H1 (cell line): ENCODE data around the gene PCDHB6. TPM values are rescaled to one million over a fixed set of nuclear protein-coding genes. Genes with fewer than 3 reads are reported as not detected.

ENCODE experiments used
- CTCF ChIA-PET: fragments of 300-600 bp; sonication (Branson Sonifier 250); formaldehyde crosslinking; loops from one replicate; lab custom pipeline; 2021; ENCODE audit not compliant: partially characterized antibody; lab: Charles Lee
- POLR2A ChIA-PET: fragments of 300-600 bp; sonication (Branson Sonifier 250); formaldehyde crosslinking; loops from one replicate; lab custom pipeline; 2021; ENCODE audit warnings: inconsistent platforms; ENCODE audit not compliant: partially characterized antibody; lab: Charles Lee
- DNase-seq, 2 experiments: peaks; one replicate each; pipeline versions ENCODE4 v3.0.0 to v3.0.0-alpha.2; 2010 to 2022; ENCODE audit warnings: low spot score in 2 of 2, low read depth in 1 of 2, mixed read lengths in 1 of 2
- FAIRE-seq: peaks from 2 replicates; lab custom pipeline; 2011; peaks lifted over from hg19 to GRCh38; lab: Jason Lieb, UNC
- H2AFZ ChIP-seq: 2 replicates; pipeline ENCODE4 v1.8.1; 2012; ENCODE audit warnings: low read length, inconsistent platforms
- H2AK5ac ChIP-seq: 2 replicates; pipeline ENCODE4 v1.6.1; 2013; ENCODE audit warnings: low read depth, low read length
- H2BK120ac ChIP-seq: replicated peaks from 2 replicates; pipeline ENCODE3; 2013; ENCODE audit warnings: low read depth, low read length, inconsistent platforms
- H2BK12ac ChIP-seq: 2 replicates; pipeline ENCODE4 v1.6.1; 2013; ENCODE audit warnings: low read depth, low read length
- H2BK15ac ChIP-seq: 2 replicates; pipeline ENCODE4 v1.6.1; 2013; ENCODE audit warnings: low read length
- H2BK20ac ChIP-seq: 2 replicates; pipeline ENCODE4 v1.6.1; 2013; ENCODE audit warnings: low read length
- H2BK5ac ChIP-seq: 2 replicates; pipeline ENCODE4 v1.6.1; 2013; ENCODE audit warnings: low read depth, low read length
- H3K14ac ChIP-seq: 2 replicates; pipeline ENCODE4 v1.6.1; 2013; ENCODE audit warnings: inconsistent platforms; ENCODE audit not compliant: insufficient read length
- H3K18ac ChIP-seq: 2 replicates; pipeline ENCODE4 v1.6.1; 2013; ENCODE audit warnings: low read length; ENCODE audit errors: extremely low read depth
- H3K23ac ChIP-seq: 2 replicates; pipeline ENCODE4 v1.6.1; 2013; ENCODE audit warnings: inconsistent platforms; ENCODE audit not compliant: insufficient read length
- H3K23me2 ChIP-seq: 2 replicates; pipeline ENCODE4 v1.6.1; 2013; ENCODE audit warnings: low read depth, low read length
- H3K27ac ChIP-seq: 2 replicates; pipeline ENCODE4 v1.6.1; 2011; ENCODE audit warnings: low read depth, low read length, inconsistent platforms
- H3K27me3 ChIP-seq, 4 experiments: replicated peaks in 1 of 4; 1 replicate in 1 of 4; 2 replicates in 3 of 4; pipeline versions ENCODE4 v1.6.1 to v1.8.1; 2011 to 2013; ENCODE audit warnings: low read length in 3 of 4, mild to moderate bottlenecking in 3 of 4, inconsistent platforms in 2 of 4, mixed read lengths in 2 of 4, moderate library complexity in 1 of 4; ENCODE audit not compliant: control insufficient read depth in 3 of 4, insufficient read depth in 3 of 4; ENCODE audit errors: extremely low read depth in 1 of 4
- H3K36me3 ChIP-seq, 4 experiments: 2 replicates each; pipeline versions ENCODE4 v1.6.1 to v1.8.1; 2011 to 2013; ENCODE audit warnings: mild to moderate bottlenecking in 4 of 4, low read length in 3 of 4, moderate library complexity in 2 of 4, control low read depth in 1 of 4, inconsistent platforms in 1 of 4; ENCODE audit not compliant: insufficient read depth in 4 of 4, control insufficient read depth in 2 of 4
- H3K4ac ChIP-seq: replicated peaks from 2 replicates; pipeline ENCODE3; 2013; ENCODE audit warnings: low read length, low read depth, mixed read lengths, inconsistent platforms; ENCODE audit not compliant: insufficient read length
- H3K4me1 ChIP-seq, 4 experiments: replicated peaks in 1 of 4; 1 replicate in 1 of 4; 2 replicates in 3 of 4; pipeline versions ENCODE4 v1.6.1 to v1.8.1; 2011 to 2013; ENCODE audit warnings: low read length in 3 of 4, inconsistent platforms in 2 of 4, mixed read lengths in 1 of 4; ENCODE audit not compliant: insufficient read depth in 4 of 4, control insufficient read depth in 3 of 4
- H3K4me2 ChIP-seq, 2 experiments: 2 replicates each; pipeline versions ENCODE4 v1.6.1 to v1.8.1; 2011 to 2013; ENCODE audit warnings: low read depth in 2 of 2, low read length in 2 of 2, control low read depth in 1 of 2, inconsistent platforms in 1 of 2, mild to moderate bottlenecking in 1 of 2; ENCODE audit not compliant: insufficient read depth in 1 of 2
- H3K4me3 ChIP-seq, 4 experiments: fragments of 200-600, 300-600 bp in 1 of 4; sonication (generic), shearing (Covaris generic), sonication (Bioruptor Twin) in 1 of 4; 2 replicates each; pipeline versions ENCODE4 v1.5.1 to v1.8.1; 2011 to 2016; ENCODE audit warnings: low read length in 4 of 4, low read depth in 3 of 4, control low read depth in 2 of 4, inconsistent platforms in 2 of 4, mild to moderate bottlenecking in 2 of 4, mixed read lengths in 1 of 4, moderate library complexity in 1 of 4; ENCODE audit not compliant: insufficient read depth in 2 of 4; ENCODE audit errors: extremely low read depth in 1 of 4
- H3K56ac ChIP-seq: replicated peaks from 2 replicates; pipeline ENCODE3; 2013; ENCODE audit warnings: low read depth, mild to moderate bottlenecking, mixed read lengths, low read length, inconsistent platforms; ENCODE audit not compliant: insufficient read length
- H3K79me1 ChIP-seq: 2 replicates; pipeline ENCODE4 v1.6.1; 2013; ENCODE audit warnings: low read depth, low read length, control low read depth
- H3K79me2 ChIP-seq, 2 experiments: 2 replicates each; pipeline versions ENCODE4 v1.6.1 to v1.8.1; 2012 to 2013; ENCODE audit warnings: low read length in 2 of 2, mild to moderate bottlenecking in 2 of 2, inconsistent platforms in 1 of 2; ENCODE audit not compliant: insufficient read depth in 2 of 2, control insufficient read depth in 1 of 2
- H3K9ac ChIP-seq, 4 experiments: replicated peaks in 1 of 4; 1 replicate in 1 of 4; 2 replicates in 3 of 4; pipeline versions ENCODE4 v1.6.1 to v1.8.1; 2011 to 2013; ENCODE audit warnings: low read depth in 3 of 4, low read length in 3 of 4, control low read depth in 2 of 4, mild to moderate bottlenecking in 2 of 4, moderate library complexity in 2 of 4, inconsistent platforms in 1 of 4; ENCODE audit errors: extremely low read depth in 1 of 4
- H3K9me3 ChIP-seq, 2 experiments: 2 replicates each; pipeline versions ENCODE4 v1.6.1 to v1.8.1; 2012 to 2013; ENCODE audit warnings: mild to moderate bottlenecking in 2 of 2, moderate library complexity in 2 of 2, control low read depth in 1 of 2, inconsistent platforms in 1 of 2, low read depth in 1 of 2, low read length in 1 of 2, mixed read lengths in 1 of 2; ENCODE audit not compliant: insufficient read depth in 2 of 2
- H4K20me1 ChIP-seq, 2 experiments: replicated peaks in 1 of 2; 2 replicates each; pipeline versions ENCODE3 to v1.8.1; 2011 to 2013; ENCODE audit warnings: inconsistent platforms in 2 of 2, low read length in 2 of 2, mild to moderate bottlenecking in 1 of 2; ENCODE audit not compliant: insufficient read depth in 2 of 2, control insufficient read depth in 1 of 2
- H4K5ac ChIP-seq: 2 replicates; pipeline ENCODE4 v1.6.1; 2013; ENCODE audit warnings: low read length, low read depth, mixed read lengths, inconsistent platforms; ENCODE audit not compliant: insufficient read length
- H4K8ac ChIP-seq: 2 replicates; pipeline ENCODE4 v1.8.0; 2013; ENCODE audit warnings: mild to moderate bottlenecking, moderate library complexity, low read length, inconsistent platforms; ENCODE audit not compliant: insufficient read depth; ENCODE audit errors: extremely low read depth
- H4K91ac ChIP-seq: replicated peaks from 2 replicates; pipeline ENCODE3; 2013; ENCODE audit warnings: low read length, mixed read lengths, inconsistent platforms; ENCODE audit not compliant: insufficient read length
- EP300 ChIP-seq, 2 experiments: IDR thresholded peaks; 1 replicate in 1 of 2; 2 replicates in 1 of 2; pipeline ENCODE4 v1.6.1; 2011 to 2012; ENCODE audit warnings: low read depth in 2 of 2, low read length in 2 of 2, mild to moderate bottlenecking in 2 of 2, borderline replicate concordance in 1 of 2, inconsistent platforms in 1 of 2, moderate library complexity in 1 of 2
- RAD21 ChIP-seq, 2 experiments: IDR thresholded peaks in 1 of 2; conservative IDR thresholded peaks in 1 of 2; 2 replicates each; pipeline ENCODE4 v1.6.1; 2011; ENCODE audit warnings: low read depth in 2 of 2, low read length in 2 of 2, improper control_type of control experiment in 1 of 2, inconsistent platforms in 1 of 2, mild to moderate bottlenecking in 1 of 2, moderate library complexity in 1 of 2
- WGBS, 2 experiments: shearing (Covaris generic) in 1 of 2; methylation state at CpG; one replicate each; pipeline versions ENCODE4 v1.1.6 to v1.1.7; 2013 to 2015; ENCODE audit warnings: low lambda C conversion rate in 2 of 2, mixed read lengths in 2 of 2, inconsistent platforms in 1 of 2, low coverage in 1 of 2, missing lambda C conversion rate in 1 of 2; ENCODE audit not compliant: insufficient replicate concordance in 2 of 2, insufficient coverage in 1 of 2, insufficient read length in 1 of 2; ENCODE audit errors: extremely low coverage in 1 of 2, missing lambda C conversion rate in 1 of 2; 5-methylcytosine and 5-hydroxymethylcytosine counted together
- long read RNA-seq, 2 experiments: library from RNA in 1 of 2; library from capped mRNA in 1 of 2; stranded (forward); transcript quantifications; one replicate each; pipeline ENCODE4 v2.0.0, GENCODE V29; 2021; ENCODE audit warnings: inconsistent platforms in 1 of 2
- polyA minus RNA-seq, 3 experiments: library from RNA; depleted of rRNA, polyadenylated mRNA; stranded (reverse); fragments of >200 nt; gene quantifications; 1 replicate in 2 of 3; 2 replicates in 1 of 3; pipeline ENCODE4 v1.2.3, GENCODE V29; 2011
- polyA plus RNA-seq, 7 experiments: library from polyadenylated mRNA; depleted of rRNA in 3 of 7; stranded (reverse) in 5 of 7; unstranded in 2 of 7; fragments of >200 nt in 5 of 7; fragments of 200-250 nt in 2 of 7; gene quantifications; 1 replicate in 5 of 7; 2 replicates in 1 of 7; 4 replicates in 1 of 7; pipeline versions ENCODE4 v1.2.1 to v1.2.3, GENCODE V29; 2011 to 2013; ENCODE audit warnings: missing spikeins in 2 of 7, mixed read lengths in 2 of 7
- total RNA-seq: library from RNA; stranded (reverse); fragmentation: NEBNext Ultra II Directional; extraction: Animal tissue kit (Norgen Biotek cat#: 25700); gene quantifications from 2 replicates; pipeline ENCODE4 v1.2.1, GENCODE V29; 2021
- TF ChIP-seq, protein P1 (sequence below), 3 experiments: IDR thresholded peaks; 1 replicate in 2 of 3; 2 replicates in 1 of 3; pipeline versions ENCODE4 v1.5.1 to v1.6.1; 2011; ENCODE audit warnings: low read length in 3 of 3, mild to moderate bottlenecking in 3 of 3, inconsistent platforms in 2 of 3, low read depth in 1 of 3, moderate library complexity in 1 of 3; ENCODE audit not compliant: insufficient read depth in 1 of 3; ENCODE audit errors: control extremely low read depth in 1 of 3

The PCDHB6 gene
- total RNA-seq (0.17 and 0.28 TPM in 2 replicates), polyA plus RNA-seq (2011; rRNA removed) (0.29 and 0.39 TPM in 2 replicates), polyA minus RNA-seq (2011; rRNA and poly(A)+ RNA removed) (0.34 and 0.73 TPM in 2 replicates)
- 0.32 TPM for polyA plus RNA-seq (2011; cell fraction: cytosol; rRNA removed)
- 2.8 TPM for polyA plus RNA-seq (2011; cell fraction: nucleus; rRNA removed)
- polyA plus RNA-seq (2012, experiment 1 of 2), result 0.12 to 0.23 TPM (median 0.18 TPM) in 4 replicates
- polyA plus RNA-seq (2012, experiment 2 of 2), result not detected
- polyA plus RNA-seq (2013, experiment 1 of 2), result 0.16 TPM
- polyA plus RNA-seq (2013, experiment 2 of 2), result 0.07 TPM
- not detected for polyA minus RNA-seq (2011; cell fraction: cytosol; rRNA and poly(A)+ RNA removed)
- 2.2 TPM for polyA minus RNA-seq (2011; cell fraction: nucleus; rRNA and poly(A)+ RNA removed)
- long read RNA-seq, experiment 1, result 0 reads
- long read RNA-seq, experiment 2, result 0 reads

DNA sequence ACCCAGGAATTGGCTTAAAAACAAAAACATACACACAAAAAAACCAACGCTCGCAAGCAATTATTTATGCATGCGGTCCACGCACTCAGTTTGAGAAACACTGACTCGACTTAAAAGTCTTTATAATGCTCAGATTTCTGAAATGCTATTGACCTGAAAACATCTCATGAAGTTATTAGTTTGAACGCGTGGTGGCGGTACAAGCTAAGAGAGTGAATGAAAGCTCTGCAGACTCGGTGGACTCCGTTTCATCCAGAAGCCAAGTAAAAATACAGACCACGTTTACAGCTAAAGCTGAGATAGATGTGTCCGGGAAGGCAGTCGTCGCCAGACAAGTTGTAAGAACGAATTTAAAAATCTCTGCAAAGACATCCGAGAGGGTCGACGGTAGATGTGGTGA lies at the start of gene PCDHB6:
Gene PCDHB6 (plus strand): TSS at position 246 of the 400 bp plus-strand sequence. CDS start 201 bp downstream, outside the sequence.
- H3K9me3 ChIP-seq, result peaks cover 5 to 11% of the 10 kb centered on the region in 2 experiments; a peak in 2 of 4 replicates
- no peak within 1 kb of the TSS for H3K9ac ChIP-seq

More for the DNA sequence above, at the start of gene PCDHB6:
- H3K56ac ChIP-seq, result no peak within 1 kb of the TSS
- no peak within 1 kb of the TSS for H2BK120ac ChIP-seq
- no peaks in the 10 kb centered on the region for H3K4me1 ChIP-seq
- no peaks in the 10 kb centered on the region for H3K23me2 ChIP-seq
- no peaks in the 10 kb centered on the region for H3K27me3 ChIP-seq
- H4K20me1 ChIP-seq, result no peaks in the 10 kb centered on the region
- H2BK15ac ChIP-seq, result no peak within 1 kb of the TSS
- WGBS, 2 experiments, result 76% methylated on average over 18 of the region's 18 CpGs; no CpG with 5 or more reads in 1 of the 2 experiments
- no peaks in the 10 kb centered on the region for H3K36me3 ChIP-seq
- H3K14ac ChIP-seq, result no peak within 1 kb of the TSS
- H3K27ac ChIP-seq, result no peak within 1 kb of the TSS
- no peak within 1 kb of the TSS for H4K5ac ChIP-seq
- no peaks in the 10 kb centered on the region for H3K79me2 ChIP-seq
- no peak within 1 kb of the TSS for H3K4me3 ChIP-seq
- no peak within 1 kb of the TSS for H3K18ac ChIP-seq
- FAIRE-seq, result no peak
- POLR2A ChIA-PET, result interaction anchor here (0.8 kb wide), 1 partner anchor 14 kb away, joined by 3 read pairs; no protein-coding TSS in a partner anchor
- H3K4ac ChIP-seq, result no peak within 1 kb of the TSS
- H2BK12ac ChIP-seq, result no peak within 1 kb of the TSS
- no peak within 1 kb of the TSS for H4K91ac ChIP-seq
- no peak within 1 kb of the TSS for H3K23ac ChIP-seq
- H2AK5ac ChIP-seq, result no peak within 1 kb of the TSS
- DNase-seq, result peak in 1 of 2 experiments; percentile 60
- no peak within 1 kb of the TSS for H2AFZ ChIP-seq
- H4K8ac ChIP-seq, result no peak within 1 kb of the TSS; the same call in 1 of the 2 replicates
- TF ChIP-seq RAD21 (IDR thresholded peaks at IDR 0.05 in 1 of 2, conservative IDR thresholded peaks at IDR 0.05 in 1 of 2; ENCODE audit: low read depth in 2 of 2, low read length in 2 of 2) (peak; percentile 37 to 46; a peak in 3 of 4 replicates), EP300 (IDR thresholded peaks at IDR 0.05; ENCODE audit: borderline replicate concordance in 1 of 2, low read depth in 2 of 2, low read length in 2 of 2) (no peak)
- TF ChIP-seq, protein P1, sequence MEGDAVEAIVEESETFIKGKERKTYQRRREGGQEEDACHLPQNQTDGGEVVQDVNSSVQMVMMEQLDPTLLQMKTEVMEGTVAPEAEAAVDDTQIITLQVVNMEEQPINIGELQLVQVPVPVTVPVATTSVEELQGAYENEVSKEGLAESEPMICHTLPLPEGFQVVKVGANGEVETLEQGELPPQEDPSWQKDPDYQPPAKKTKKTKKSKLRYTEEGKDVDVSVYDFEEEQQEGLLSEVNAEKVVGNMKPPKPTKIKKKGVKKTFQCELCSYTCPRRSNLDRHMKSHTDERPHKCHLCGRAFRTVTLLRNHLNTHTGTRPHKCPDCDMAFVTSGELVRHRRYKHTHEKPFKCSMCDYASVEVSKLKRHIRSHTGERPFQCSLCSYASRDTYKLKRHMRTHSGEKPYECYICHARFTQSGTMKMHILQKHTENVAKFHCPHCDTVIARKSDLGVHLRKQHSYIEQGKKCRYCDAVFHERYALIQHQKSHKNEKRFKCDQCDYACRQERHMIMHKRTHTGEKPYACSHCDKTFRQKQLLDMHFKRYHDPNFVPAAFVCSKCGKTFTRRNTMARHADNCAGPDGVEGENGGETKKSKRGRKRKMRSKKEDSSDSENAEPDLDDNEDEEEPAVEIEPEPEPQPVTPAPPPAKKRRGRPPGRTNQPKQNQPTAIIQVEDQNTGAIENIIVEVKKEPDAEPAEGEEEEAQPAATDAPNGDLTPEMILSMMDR (IDR thresholded peaks at IDR 0.05; ENCODE audit: control extremely low read depth in 1 of 3, insufficient read depth in 1 of 3, low read depth in 1 of 3, low read length in 3 of 3), result peak in 2 of 3 experiments; percentile 39 to 44; a peak in 2 of 4 replicates
- CTCF ChIA-PET, result interaction anchor here (0.9 to 1.9 kb wide), 13 partner anchors 9 to 267 kb away, joined by 3 to 9 read pairs (median 5); partner anchors contain the start of genes PCDHB10, PCDHB11, PCDHB12 and PCDHB2
- H2BK20ac ChIP-seq, result no peak within 1 kb of the TSS
- no peak within 1 kb of the TSS for H2BK5ac ChIP-seq
- no peak within 1 kb of the TSS for H3K4me2 ChIP-seq
- H3K79me1 ChIP-seq, result no peaks in the 10 kb centered on the region
